IPS-20b (cell line): ENCODE measurements around the gene IYD.

Source experiments
- H3K27ac ChIP-seq: one replicate; pipeline ENCODE4 v1.5.1; 2013; ENCODE audit warnings: low read length
- H3K27me3 ChIP-seq: 2 replicates; pipeline ENCODE4 v1.6.1; 2013; ENCODE audit warnings: mild to moderate bottlenecking, low read length, inconsistent platforms; ENCODE audit not compliant: insufficient read depth
- H3K36me3 ChIP-seq: 2 replicates; pipeline ENCODE4 v1.6.1; 2013; ENCODE audit warnings: low read depth, mild to moderate bottlenecking, inconsistent platforms, low read length, moderate library complexity; ENCODE audit not compliant: insufficient read depth
- H3K4me1 ChIP-seq: 2 replicates; pipeline ENCODE4 v1.6.1; 2013; ENCODE audit warnings: mild to moderate bottlenecking, control low read depth, inconsistent platforms, low read length, moderate library complexity; ENCODE audit not compliant: insufficient read depth
- H3K4me3 ChIP-seq: 2 replicates; pipeline ENCODE4 v1.5.1; 2013; ENCODE audit warnings: mild to moderate bottlenecking, low read length, inconsistent platforms
- H3K9ac ChIP-seq: 2 replicates; pipeline ENCODE4 v1.6.1; 2013; ENCODE audit warnings: low read depth, mild to moderate bottlenecking, inconsistent platforms, low read length, moderate library complexity
- H3K9me3 ChIP-seq: 2 replicates; pipeline ENCODE4 v1.6.1; 2013; ENCODE audit warnings: mild to moderate bottlenecking, low read depth, low read length, inconsistent platforms; ENCODE audit not compliant: insufficient read depth

The IYD gene

GRCh38 chr6:150333585-150333941, 35.2 kb upstream of the IYD start:
- no peaks in the 10 kb centered on the region for H3K27me3 ChIP-seq
- H3K9ac ChIP-seq, result no peak overlapping the region
- H3K9me3 ChIP-seq, result no peaks in the 10 kb centered on the region
- no peak overlapping the region for H3K27ac ChIP-seq
- H3K4me1 ChIP-seq, result no peaks in the 10 kb centered on the region
- H3K4me3 ChIP-seq, result no peak overlapping the region
- H3K36me3 ChIP-seq, result no peaks in the 10 kb centered on the region

- Histone ChIP-seq H3K9ac (no peak overlapping the region), H3K36me3 (no peaks in the 10 kb centered on the region), H3K27ac (no peak overlapping the region), H3K4me1 (no peaks in the 10 kb centered on the region), H3K4me3 (no peak overlapping the region), H3K27me3 (no peaks in the 10 kb centered on the region), H3K9me3 (no peaks in the 10 kb centered on the region)
Measured at GRCh38 chr6:150334790-150335783, 33.7 kb upstream of the IYD start.

GRCh38 chr6:150336299-150336698, 32.5 kb upstream of the IYD start:
- Histone ChIP-seq H3K4me3 (no peak overlapping the region), H3K4me1 (no peaks in the 10 kb centered on the region), H3K27me3 (no peaks in the 10 kb centered on the region), H3K9me3 (no peaks in the 10 kb centered on the region), H3K36me3 (no peaks in the 10 kb centered on the region), H3K27ac (no peak overlapping the region), H3K9ac (no peak overlapping the region)

GRCh38 chr6:150336708-150337107, 32.1 kb upstream of the IYD start:
- no peaks in the 10 kb centered on the region for H3K4me1 ChIP-seq
- no peak overlapping the region for H3K9ac ChIP-seq
- H3K9me3 ChIP-seq, result no peaks in the 10 kb centered on the region
- H3K27me3 ChIP-seq, result no peaks in the 10 kb centered on the region
- no peak overlapping the region for H3K4me3 ChIP-seq
- H3K27ac ChIP-seq, result no peak overlapping the region
- no peaks in the 10 kb centered on the region for H3K36me3 ChIP-seq

GRCh38 chr6:150342126-150342525, 26.7 kb upstream of the IYD start:
- Histone ChIP-seq H3K27ac (no peak overlapping the region), H3K9me3 (no peaks in the 10 kb centered on the region), H3K27me3 (no peaks in the 10 kb centered on the region), H3K36me3 (no peaks in the 10 kb centered on the region), H3K4me3 (no peak overlapping the region), H3K4me1 (no peaks in the 10 kb centered on the region), H3K9ac (no peak overlapping the region)

- Histone ChIP-seq H3K4me3 (no peak overlapping the region), H3K9me3 (no peaks in the 10 kb centered on the region), H3K36me3 (no peaks in the 10 kb centered on the region), H3K27ac (no peak overlapping the region), H3K27me3 (no peaks in the 10 kb centered on the region), H3K4me1 (no peaks in the 10 kb centered on the region), H3K9ac (no peak overlapping the region)
Measured at GRCh38 chr6:150343434-150343833, 25.4 kb upstream of the IYD start.

GRCh38 chr6:150345781-150346180, 23.0 kb upstream of the IYD start:
- Histone ChIP-seq H3K4me1 (no peaks in the 10 kb centered on the region), H3K9me3 (no peaks in the 10 kb centered on the region), H3K27me3 (no peaks in the 10 kb centered on the region), H3K27ac (no peak overlapping the region), H3K4me3 (no peak overlapping the region), H3K9ac (no peak overlapping the region), H3K36me3 (no peaks in the 10 kb centered on the region)

GRCh38 chr6:150346346-150346745, 22.5 kb upstream of the IYD start:
- no peak overlapping the region for H3K9ac ChIP-seq

GRCh38 chr6:150347845-150348244, 21.0 kb upstream of the IYD start:
- Histone ChIP-seq H3K27ac (no peak overlapping the region), H3K27me3 (no peaks in the 10 kb centered on the region), H3K36me3 (no peaks in the 10 kb centered on the region), H3K9me3 (no peaks in the 10 kb centered on the region), H3K4me1 (no peaks in the 10 kb centered on the region), H3K9ac (no peak overlapping the region), H3K4me3 (no peak overlapping the region)

More at GRCh38 chr6:150346346-150346745, 22.5 kb upstream of the IYD start:
- H3K27me3 ChIP-seq, result no peaks in the 10 kb centered on the region
- no peaks in the 10 kb centered on the region for H3K4me1 ChIP-seq
- no peaks in the 10 kb centered on the region for H3K9me3 ChIP-seq
- no peaks in the 10 kb centered on the region for H3K36me3 ChIP-seq
- no peak overlapping the region for H3K4me3 ChIP-seq
- H3K27ac ChIP-seq, result no peak overlapping the region

- Histone ChIP-seq H3K4me1 (no peaks in the 10 kb centered on the region), H3K9ac (no peak overlapping the region), H3K4me3 (no peak overlapping the region), H3K27me3 (no peaks in the 10 kb centered on the region), H3K9me3 (no peaks in the 10 kb centered on the region), H3K27ac (no peak overlapping the region), H3K36me3 (no peaks in the 10 kb centered on the region)
Measured at GRCh38 chr6:150349546-150349945, 19.3 kb upstream of the IYD start.

- Histone ChIP-seq H3K4me1 (no peaks in the 10 kb centered on the region), H3K9ac (no peak overlapping the region), H3K9me3 (no peaks in the 10 kb centered on the region), H3K27me3 (no peaks in the 10 kb centered on the region), H3K27ac (no peak overlapping the region), H3K4me3 (no peak overlapping the region), H3K36me3 (no peaks in the 10 kb centered on the region)
Measured at GRCh38 chr6:150352321-150353296, 16.2 kb upstream of the IYD start.
